ENCODE results near the gene SHC2.

The SHC2 gene

DNA sequence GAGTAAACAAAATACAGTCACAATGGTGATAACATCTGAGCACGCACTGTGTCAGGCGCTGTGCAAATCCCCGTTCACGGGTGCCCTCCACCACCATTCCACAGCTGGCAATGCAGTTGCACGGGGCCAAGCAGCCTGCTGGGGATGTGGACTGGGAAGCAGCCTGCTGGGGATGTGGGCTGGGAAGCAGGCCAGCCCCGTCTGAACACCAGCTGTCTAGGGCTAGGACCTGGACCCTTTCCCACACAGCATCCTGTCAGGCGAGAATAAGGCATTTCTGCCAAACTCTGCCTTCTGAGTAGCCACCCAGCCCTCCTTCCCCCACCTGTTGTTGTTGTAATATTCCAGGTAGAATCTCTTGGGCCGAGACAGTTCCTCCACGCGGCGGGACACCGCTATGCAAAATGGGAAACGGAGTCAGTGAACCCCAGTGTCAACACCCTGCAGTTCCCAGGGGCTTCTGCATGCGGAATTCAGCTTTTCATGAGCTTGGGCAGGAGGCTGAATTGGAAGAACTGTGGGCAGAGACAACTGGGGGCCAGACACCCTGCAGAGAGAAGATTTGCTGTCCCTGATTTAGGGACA lies 88.4 kb downstream of the SHC2 start:
- no peak for DNase-seq (ENCODE audit: low spot score)

DNA sequence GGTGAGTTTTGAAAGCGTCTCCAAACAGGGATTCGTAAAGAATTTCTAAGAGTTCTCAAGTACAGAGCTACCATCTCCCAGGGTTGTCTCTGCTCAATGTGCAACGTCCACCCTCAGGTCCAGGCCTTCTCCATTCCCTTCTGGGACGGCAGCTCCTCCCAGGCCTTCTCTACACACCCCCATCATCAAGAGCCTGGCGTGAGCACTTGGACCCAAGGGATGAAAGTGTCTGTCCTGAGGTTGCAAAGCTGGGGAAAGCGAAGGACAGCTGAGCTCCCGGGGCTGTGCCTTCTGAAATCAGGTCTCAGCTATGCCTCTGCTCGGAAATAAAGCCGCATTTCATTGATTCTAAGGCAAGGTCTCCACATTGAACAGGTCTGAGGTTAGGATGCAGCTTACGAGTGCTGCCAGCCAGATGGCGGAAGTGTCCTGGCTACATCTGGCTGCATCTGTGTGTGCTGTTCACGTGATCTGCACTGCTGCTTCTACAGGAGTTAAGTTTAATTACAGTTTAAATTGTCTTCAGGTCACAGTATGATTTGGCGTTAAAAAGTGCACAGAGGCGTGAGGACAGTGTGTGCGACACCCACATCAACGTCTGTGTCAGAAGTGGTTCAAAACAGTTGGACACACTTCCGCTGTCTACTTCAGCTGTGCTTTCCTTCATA lies 89.2 kb downstream of the SHC2 start:
- DNase-seq (ENCODE audit: low spot score): no peak

- no peak for DNase-seq (ENCODE audit: low spot score)
These were observed 90.0 kb downstream of the SHC2 start for GRCh38 chr19:370641-371330.

- no peak for DNase-seq (ENCODE audit: low spot score)
These were observed 91.0 kb downstream of the SHC2 start for GRCh38 chr19:369876-370275.

- DNase-seq (ENCODE audit: low spot score): no peak
These were observed 91.6 kb downstream of the SHC2 start for GRCh38 chr19:369256-369655.

DNA sequence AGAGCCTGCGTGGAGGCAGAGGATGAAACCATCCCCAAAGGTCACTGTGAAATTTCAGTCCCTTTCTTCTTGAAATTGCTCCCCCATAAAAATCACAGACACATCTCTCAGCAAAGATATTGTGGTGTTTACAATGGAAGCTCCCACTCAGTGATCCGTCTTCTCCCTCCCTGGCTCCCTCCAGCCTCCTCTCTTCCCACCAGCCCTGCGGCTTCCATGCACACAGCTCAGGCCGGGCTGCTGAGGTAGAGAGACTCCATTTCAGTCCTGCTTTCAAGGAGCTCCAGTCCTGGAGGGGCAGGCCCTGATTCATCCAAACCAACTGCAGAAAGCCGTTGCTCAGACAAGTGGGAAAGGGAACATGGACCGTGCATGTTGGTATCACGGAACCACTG lies 92.2 kb downstream of the SHC2 start:
- no peak for DNase-seq (ENCODE audit: low spot score)

GRCh38 chr19:367963-368629 lies 92.7 kb downstream of the SHC2 start:
- DNase-seq (ENCODE audit: low spot score): no peak

GRCh38 chr19:367561-367960 lies 93.3 kb downstream of the SHC2 start:
- no peak for DNase-seq (ENCODE audit: low spot score)

DNA sequence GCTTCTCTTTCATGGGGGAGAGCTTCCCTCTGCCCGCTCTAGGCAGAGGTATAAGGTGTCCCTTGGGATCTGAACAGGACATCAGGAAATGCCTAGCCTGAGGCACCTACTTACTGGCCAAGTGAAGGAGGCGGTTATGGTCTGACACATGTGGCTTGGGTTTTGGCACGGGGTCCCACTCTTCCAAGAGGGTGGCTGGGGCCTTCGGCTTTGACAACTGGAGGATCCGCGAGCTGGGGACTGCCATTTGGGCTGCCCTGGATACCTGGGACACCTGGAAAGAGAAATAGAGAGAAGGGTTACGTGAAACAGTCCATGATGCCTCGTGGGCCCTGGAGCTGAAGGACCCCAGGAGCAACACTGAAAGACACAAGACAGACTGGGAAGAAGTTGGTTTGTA lies 93.9 kb downstream of the SHC2 start:
- DNase-seq (ENCODE audit: low spot score): no peak
